HG03457 (cell line): ENCODE measurements around the gene GGCT.
"Not testable (repeated sequence)": the region's sequence is repeated elsewhere in the genome, so short reads cannot be mapped to it uniquely, and the experiment has no call there.

ENCODE experiments used
- ATAC-seq: cut with Tn5 transposase; IDR thresholded peaks from one replicate; pipeline ENCODE4 v1.9.1; 2021; ENCODE audit warnings: moderate number of reproducible peaks; ENCODE audit not compliant: unreplicated experiment

Gene GGCT

DNA sequence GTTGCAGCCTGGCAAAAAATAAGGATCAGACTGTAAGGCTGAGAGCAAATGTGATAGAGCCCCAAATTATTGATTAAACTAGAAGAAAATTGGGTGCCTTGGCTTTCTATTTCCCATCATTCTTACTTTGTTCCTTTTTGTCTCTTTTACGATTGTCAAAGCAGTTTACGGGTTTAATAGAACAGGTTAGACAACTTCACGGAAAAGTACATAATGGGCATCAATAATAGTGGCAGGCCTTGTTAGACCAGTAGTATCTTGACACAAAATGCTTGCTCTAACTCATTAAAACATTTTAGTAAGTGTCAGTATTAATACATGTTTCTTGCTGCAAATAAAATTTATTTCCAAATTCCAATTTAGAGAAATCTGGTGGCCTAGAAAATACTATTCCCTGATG lies 14.5 kb upstream of the GGCT start:
- ATAC-seq: no peak

DNA sequence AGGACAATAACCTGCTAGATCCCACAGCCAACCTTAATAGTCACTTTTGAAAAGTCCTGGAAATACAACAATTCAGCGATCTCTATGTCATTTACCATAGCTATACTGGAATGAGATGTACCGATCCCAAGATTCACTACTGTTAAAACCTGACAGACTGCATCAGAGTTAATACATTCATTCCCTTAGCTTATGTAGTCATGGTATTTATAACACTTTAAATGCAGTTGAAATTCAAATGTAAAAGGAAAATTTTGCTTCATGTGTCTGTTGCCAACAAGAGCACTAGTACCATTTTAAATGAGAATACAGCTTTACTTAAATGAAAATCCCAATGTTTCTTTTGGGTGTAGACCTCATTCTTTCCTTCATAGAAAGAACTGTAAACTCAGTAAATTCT lies 11.1 kb upstream of the GGCT start:
- ATAC-seq: no peak

DNA sequence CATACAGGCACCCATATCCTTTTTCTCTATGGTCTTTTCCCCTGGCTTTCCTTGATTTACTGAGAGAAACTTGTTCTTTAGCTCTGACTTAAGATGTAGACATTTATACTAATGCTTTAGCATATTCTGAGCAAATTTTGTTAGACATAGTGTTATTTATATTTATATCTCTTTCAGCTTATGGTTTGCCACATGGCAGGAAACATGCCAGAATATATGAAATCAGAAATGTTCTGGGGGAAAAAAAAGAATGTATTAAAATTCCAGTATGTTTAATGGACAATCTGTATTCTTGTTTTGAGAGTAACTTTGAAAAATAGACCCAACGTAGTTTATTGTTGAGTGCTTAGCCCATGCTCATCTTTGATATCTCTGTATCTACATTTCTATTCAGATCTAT lies 10.1 kb upstream of the GGCT start:
- no peak for ATAC-seq

DNA sequence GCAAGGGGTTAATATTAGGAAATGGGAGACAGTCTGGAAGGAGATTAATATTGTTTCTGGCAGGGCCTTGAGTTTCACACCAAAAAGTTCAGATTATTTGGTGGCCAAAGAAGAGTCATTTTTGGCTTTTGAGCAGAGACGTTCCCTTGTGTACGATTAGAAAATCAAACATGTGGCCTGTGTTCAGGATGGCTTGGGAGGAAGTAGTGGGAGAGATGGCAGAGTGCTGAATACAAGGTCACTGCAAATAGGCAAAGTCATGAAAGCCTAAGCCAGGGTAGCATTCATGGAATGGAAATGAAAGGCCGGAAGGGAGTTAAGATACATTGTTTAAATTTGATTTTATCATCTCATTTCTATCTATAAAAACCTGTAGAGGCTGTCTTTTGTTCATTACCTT lies 9.5 kb upstream of the GGCT start:
- no peak for ATAC-seq

DNA sequence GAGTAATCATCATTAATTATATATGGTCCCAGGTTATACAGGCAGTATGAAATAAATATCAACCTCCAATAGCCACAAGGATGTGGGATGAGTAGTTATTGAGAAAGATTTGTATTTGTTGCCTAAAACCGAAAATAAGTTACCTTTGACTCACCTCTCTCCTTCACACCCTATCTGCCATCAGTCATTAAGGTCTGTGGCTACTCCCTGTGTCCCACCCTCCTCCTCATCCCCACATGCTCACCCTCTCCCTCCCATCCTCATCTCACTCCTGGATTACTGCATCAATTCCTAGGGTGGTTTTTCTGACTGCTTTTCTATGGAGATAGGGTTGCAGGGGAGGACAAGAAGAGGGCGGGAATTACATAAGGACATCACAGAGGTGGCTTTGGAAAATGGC lies 9.1 kb upstream of the GGCT start:
- ATAC-seq: no peak

DNA sequence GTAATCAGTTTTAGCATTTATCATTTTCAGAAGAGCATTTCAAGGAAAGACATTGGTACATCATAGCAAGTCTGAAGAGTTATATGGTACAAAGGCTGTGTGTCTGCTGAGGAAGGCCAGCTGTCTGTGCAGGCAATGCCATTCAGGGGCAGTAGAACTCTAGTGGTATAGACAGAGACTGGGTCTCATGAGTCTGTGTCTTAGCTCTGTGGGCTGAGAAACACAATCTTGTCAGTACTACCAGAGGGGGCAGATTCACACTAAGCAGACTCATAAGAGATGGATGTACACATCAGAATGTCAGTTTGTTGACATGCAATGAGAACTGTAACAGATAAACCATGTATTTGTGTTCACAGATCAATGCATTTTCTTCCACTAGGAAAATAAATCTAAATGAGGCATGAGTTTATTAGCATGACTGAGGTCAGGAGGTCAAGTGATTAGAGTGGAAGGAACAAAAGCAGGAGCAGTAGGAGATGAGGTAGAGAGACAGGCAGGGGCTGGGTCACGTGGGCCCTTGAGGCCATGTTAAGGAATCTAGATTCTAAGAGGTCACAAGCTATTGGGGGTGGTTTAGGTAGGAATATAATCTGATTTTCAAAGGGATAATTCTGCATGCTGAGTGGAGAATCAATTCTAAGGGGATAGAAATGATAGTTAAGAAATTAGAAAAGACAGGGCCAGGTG lies 7.5 kb upstream of the GGCT start:
- no peak for ATAC-seq

DNA sequence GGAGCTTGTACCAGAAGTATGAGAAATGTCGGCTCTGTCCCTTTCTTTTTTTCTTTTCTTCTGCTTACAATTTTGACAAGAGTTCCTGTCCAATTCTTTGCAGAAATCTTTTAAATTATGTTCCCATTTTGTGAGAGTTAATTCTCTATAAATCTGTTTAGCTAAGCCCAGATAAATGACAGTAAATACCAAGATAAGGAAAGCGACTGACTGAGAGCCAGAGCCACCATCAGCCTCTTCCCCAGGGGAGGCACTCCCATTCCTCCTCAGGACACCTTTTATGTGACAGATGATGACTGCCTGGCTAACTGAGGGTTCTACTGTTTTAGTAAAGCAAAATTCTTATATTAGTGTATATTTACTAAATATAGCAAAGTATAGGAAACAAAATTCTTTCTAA lies 6.9 kb upstream of the GGCT start:
- ATAC-seq: no peak

DNA sequence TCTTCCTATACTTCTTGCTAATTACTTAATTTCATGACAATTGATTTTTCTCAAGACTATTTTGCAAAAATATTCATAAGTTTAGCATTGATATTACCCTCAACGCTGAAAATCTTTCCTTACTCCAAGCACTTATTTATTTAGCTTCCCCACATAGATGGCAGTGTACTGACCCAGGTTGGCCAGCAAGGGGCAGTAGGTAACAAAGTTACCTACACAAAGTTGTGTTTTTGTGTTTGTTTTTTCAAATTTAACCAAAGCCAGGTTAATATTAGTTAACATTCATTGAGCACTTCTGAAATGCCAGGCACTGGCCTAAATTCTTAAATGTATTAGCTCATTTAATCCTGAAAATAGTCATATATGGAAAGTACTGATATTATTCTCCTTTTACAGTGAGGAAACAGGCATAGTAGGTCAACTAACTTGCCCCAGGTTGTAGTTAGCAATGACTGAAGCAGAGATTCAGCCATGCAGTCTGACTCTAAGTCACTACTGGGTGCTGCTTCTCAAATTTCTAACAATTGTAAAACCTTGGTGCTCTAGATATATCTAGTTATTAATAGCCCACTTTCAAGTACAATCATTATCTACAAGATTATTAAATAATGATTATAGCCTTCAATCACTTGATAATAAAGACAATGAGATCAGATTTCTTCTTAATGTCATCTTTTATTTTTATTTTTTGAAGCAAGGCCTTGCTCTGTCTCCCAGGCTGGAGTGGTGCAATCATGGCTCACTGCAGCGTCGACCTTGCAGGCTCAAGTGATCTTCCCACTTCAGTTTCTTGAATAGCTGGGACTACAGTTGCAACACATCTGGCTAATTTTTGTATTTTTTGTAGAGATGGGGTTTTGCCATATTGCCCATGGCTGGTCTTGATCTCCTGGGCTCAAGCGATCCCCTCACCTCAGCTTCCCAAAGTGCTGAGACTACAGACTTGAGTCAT lies 5.8 kb upstream of the GGCT start:
- no peak for ATAC-seq

DNA sequence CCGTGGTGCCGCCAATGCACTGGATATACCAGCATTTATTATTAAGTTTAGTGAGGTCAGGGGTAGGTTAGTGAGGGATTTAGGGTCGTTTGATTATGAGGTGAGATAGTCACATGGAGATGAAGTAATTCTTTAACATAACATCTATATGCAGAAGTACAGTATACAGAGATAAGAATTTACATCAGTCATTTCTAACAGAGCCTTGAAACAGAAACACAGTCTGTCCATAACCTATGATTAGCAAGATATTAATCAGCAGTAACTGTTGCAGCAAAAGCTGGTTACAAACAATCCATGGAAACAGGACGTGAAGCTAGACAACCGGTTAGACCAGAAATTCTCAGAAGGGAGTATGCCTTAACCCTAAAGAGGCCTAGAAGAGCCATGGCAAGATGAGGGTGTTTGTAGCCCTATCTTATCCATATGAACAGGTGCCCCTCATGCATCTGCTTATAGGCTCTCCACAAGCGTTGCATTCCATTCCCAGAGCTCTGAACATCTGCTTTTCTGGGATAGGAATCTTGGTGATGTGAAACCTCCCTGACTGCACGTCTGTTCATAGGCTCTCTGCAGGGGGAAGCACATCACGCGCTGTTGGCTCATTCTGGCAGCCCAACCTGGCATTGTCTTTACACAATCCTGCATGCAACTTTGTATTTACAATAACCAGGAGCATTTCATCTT lies 4.7 kb upstream of the GGCT start:
- not testable (repeated sequence) for ATAC-seq

DNA sequence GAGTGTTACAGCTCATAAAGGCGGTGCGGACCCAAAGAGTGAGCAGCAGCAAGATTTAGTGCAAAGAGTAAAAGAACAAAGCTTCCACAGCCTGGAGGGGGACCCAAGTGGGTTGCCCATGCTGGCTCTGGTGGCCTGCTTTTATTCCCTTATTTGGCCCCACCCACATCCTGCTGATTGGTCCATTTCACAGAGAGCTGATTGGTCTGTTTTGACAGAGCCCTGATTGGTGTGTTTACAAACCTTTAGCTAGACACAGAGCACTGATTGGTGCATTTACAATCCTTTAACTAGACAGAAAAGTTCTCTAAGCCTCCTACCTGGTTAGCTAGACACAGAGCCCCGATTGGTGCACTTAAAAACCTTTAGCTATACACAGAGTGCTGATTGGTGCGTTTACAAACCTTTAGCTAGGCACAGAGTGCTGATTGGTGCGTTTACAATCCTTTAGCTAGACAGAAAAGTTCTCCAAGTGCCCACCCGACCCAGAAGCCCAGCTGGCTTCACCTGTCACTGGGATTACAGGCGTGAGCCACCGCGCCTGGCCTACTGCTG lies 2.8 kb upstream of the GGCT start:
- ATAC-seq: not testable (repeated sequence)

DNA sequence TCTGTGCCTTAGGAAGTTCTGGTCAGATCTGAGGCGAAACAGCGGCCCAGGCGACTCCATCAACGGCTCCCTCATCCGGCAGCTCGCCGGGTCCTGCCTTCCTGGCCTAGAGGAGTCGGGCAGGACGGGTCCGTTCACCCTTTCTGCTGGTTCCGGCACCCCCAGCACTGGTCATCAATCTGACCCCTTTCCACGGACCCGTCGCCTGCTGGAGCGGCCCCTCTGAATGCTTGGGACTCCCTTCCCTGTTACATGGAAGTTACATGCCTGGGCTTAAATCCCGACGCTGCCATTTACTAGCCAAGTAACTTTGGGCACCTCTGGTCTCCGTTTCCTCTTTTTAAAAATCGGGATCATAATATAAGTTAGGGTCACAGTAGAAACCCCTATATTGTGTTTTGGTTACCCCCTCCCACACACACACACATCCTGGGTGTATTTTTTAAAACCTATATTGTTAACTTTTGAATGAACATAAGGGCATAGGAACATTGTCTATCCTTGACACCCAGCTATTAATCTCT lies 607 bp upstream of the GGCT start:
- no peak for ATAC-seq

DNA sequence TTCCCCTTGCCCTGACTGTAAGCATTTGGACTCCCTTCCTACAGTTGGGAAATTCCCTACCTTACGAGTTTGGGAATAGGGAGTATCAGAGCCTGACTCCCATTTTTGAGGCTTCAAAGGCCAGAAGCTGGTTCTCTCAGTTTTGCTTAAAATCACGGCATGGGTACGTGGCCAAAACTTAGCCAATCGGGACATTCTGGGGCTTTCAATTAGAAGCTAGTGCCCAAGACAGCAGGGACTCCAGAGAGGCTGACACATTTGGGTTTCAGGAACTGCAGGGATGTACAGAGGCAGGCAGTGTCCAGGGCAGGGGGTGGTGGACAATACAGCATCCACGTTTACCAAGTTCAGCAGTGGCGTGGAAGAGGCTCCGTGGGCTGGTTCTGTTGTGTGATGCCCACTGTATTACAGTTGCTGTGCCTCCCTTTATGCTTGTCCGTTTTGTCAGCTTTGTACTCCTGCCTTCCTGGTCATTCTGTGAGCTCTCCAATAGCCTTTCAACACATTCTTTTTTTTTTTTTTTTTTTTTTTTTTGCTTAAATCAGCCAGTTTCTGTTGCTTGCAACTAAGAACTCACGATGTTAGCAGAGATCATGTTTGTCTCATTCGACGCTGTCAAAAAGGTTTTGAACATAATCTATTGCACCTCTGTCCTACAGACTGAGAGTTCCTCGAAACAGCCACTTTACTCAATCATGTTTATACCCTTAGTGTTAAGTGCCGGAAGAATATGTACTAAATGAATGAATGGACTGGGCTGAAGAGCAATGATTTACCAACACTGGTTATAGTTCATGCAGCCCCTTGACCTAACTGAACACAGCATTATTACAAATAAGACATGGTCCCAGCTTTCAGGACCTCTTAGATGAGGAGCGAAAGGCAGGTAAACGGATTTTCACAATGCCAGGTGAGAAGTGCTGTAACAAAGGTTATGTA lies 1.1 kb downstream of the GGCT start:
- ATAC-seq: no peak

DNA sequence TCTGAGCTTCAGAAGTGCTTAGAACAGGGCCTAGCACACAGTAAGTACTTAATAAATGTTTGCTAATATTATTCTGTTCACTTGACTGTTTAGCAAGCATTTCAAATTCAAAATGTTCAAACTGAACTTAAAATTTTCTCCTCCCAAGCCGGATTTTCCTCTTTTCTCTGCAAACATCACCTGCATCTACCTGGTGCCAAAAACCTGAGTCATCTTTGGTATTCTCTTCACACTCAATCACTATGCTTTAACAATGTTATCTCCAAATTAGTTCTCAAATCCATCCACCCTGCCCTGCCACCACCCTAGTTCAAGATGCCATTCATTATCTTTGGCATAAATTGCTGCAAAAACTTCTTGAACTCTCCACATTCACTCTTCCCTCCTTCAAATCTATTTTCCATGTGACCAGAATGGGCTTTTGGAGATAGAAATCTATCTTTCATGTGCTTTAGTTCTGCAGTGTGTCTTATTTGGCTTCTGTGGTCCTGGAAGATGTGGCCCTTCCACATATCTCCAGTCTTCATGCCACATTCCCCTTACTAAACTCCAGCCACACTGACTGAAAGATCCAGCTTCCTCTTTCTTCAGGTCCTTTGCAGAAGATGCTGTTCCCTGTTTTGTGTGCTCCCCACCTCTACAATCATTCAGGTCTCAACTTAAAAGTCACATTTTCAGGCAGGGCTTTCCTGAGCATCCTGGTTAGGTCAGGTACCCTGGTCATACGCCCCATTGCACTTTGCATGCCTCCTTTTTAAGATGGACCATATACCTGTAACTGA lies 2.0 kb downstream of the GGCT start:
- ATAC-seq: no peak

DNA sequence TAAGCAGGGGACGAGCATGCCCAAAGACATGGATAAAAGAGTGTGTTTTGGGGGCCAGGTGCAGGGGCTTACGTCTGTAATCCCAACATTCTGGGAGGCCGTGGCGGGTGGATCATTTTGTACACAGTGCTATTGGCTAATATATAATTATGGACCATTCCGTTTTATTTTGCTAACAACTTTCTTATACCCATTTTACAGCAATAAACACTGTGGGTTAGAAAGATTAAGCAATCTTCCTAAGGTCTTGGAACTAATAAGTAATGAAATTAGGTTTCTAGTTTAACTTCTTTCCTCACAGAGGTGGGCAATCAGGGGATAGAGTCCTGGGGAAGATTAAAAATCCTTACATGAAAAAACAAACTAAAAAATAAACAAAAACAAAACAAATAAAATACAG lies 3.4 kb downstream of the GGCT start:
- no peak for ATAC-seq

DNA sequence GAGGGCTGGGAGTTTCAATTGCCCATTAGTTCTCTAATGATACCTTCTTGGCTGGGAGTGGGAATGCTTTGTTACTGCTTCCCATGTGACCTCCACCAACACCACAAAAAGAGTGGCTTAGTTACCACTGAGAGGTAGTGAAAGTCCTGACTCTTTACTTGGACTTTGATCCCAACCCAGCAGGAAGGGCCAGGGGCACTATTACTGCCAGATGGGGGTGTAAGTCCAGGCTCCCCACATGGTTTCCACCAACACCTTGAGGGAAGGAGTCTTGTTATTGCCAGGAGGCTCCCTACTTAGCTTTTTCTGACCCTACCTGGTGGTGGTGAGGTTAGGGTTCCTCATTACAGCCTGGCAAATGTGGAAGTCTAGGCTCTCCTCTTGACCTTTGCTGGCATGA lies 11.4 kb downstream of the GGCT start:
- ATAC-seq: no peak

DNA sequence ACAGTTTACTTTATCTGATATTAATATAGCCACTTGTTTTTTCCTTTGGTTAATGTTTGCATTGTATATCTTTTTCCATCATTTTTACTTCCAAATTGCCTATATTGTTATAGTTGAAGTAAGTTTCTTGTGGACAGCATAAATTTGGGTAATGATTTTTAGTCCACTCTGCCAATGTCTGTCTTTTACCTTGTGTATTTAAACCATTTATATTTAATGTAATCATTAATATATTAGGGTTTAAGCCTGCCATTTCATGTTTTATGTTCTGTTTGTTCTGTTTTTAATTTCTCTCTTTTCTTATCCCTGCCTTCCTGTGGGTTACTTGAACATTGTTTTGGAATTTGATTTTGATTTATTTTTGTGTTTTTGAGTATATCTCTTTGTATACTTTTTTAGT lies 13.2 kb downstream of the GGCT start:
- no peak for ATAC-seq

DNA sequence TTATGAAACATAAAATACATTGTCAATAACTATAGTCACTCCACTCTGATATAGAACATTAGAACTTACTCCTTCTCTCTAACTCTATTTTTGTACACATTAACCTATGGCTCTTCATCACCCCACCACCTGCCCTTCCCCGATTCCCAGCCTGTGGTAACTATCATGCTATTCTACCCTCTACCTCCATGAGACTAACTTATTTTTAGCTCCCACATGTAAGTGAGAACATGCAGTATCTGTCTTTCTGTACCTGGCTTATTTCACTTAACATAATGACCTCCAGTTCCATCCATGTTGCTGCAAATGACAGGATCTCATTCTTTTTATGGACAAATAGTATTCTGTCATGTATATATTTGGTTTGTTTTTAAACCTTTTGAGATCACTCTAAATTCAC lies 17.3 kb downstream of the GGCT start:
- ATAC-seq: no peak

DNA sequence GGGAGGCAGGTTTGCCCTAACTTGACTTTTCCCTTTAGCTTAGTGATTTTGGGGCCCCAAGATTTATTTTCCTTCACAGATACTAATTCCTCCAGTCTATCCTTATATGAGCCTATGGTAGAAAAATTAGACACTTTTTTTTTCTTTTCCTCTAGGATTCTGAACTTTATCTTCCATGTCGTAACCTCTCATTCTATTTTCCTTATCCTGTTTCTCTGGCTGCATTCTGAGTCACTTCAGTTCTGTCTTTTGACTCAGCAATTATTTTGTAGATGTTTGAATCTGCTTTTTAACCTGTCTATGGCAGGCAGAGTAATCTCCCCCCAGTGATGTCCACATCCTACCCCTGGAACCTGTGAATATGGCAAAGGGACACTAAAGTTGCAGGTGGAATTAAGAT lies 19.0 kb downstream of the GGCT start:
- ATAC-seq: no peak

DNA sequence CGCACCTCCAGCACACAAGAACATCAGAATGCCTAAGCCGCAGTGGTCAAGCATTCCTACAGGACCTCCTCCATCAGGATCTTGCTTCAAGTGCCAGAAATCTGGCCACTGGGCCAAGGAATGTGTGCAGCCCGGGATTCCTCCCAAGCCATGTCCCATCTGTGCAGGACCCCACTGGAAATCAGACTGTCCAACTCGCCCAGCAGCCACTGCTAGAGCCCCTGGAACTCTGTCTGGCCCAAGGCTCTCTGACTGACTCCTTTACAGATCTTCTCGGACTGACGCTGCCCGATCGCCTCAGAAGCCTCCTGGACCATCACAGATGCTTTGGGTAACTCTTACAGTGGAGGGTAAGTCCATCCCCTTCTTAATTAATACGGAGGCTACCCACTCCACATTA lies 23.2 kb downstream of the GGCT start:
- not testable (repeated sequence) for ATAC-seq
